Stimulated activated CD8-positive, alpha-beta memory T cell treated with anti-CD3 and anti-CD28 coated beads, Interleukin-12 subunit alpha, Interleukin-12 subunit beta, amount 100 ng/mL, for 24 hours (primary cell): ENCODE data around the gene USP5.

ENCODE experiments used
- DNase-seq: peaks from one replicate; pipeline ENCODE4 v3.0.0-alpha.2; 2020; ENCODE audit errors: extremely low read depth

USP5 gene

GRCh38 chr12:6840330-6840729 is 11.6 kb upstream of the USP5 start:
- DNase-seq, result no peak

GRCh38 chr12:6840761-6841515 is 11.0 kb upstream of the USP5 start, which contains the start of gene GNB3:
Gene GNB3 (plus strand): TSS chr12:6840925. CDS start chr12:6841288, 363 bp downstream.
- no peak for DNase-seq

- no peak for DNase-seq
These were observed 9.9 kb upstream of the USP5 start for GRCh38 chr12:6842075-6842474.

GRCh38 chr12:6843118-6843902 is 8.6 kb upstream of the USP5 start:
- no peak for DNase-seq

GRCh38 chr12:6845395-6845794 is 6.6 kb upstream of the USP5 start:
- no peak for DNase-seq

GRCh38 chr12:6846316-6846869 is 5.6 kb upstream of the USP5 start:
- DNase-seq, result no peak

- DNase-seq, result no peak
These were observed 4.3 kb upstream of the USP5 start for GRCh38 chr12:6847676-6848075.

- DNase-seq, result no peak
These were observed 2.5 kb upstream of the USP5 start for GRCh38 chr12:6849427-6849826.

- DNase-seq, result no peak
These were observed 1.9 kb upstream of the USP5 start for GRCh38 chr12:6849976-6850560.

- DNase-seq, result no peak
These were observed 1.2 kb upstream of the USP5 start for GRCh38 chr12:6850796-6851152.

- DNase-seq, result peak; percentile 79
These were observed 613 bp upstream of the USP5 start, which contains the start of gene CDCA3 for GRCh38 chr12:6851153-6851920. Gene CDCA3 (minus strand): TSS chr12:6851286. CDS start chr12:6850952, 334 bp downstream.

- peak; percentile 53 for DNase-seq
These were observed 853 bp downstream of the USP5 start for GRCh38 chr12:6852651-6853354.

- DNase-seq, result no peak
These were observed 1.7 kb downstream of the USP5 start for GRCh38 chr12:6853626-6854025.

GRCh38 chr12:6854036-6854435 is 2.1 kb downstream of the USP5 start:
- DNase-seq, result no peak

GRCh38 chr12:6855322-6855721 is 3.4 kb downstream of the USP5 start:
- no peak for DNase-seq

- DNase-seq, result no peak
These were observed 6.8 kb downstream of the USP5 start for GRCh38 chr12:6858799-6859198.

GRCh38 chr12:6860116-6860515 is 8.2 kb downstream of the USP5 start:
- no peak for DNase-seq

GRCh38 chr12:6860942-6861341 is 9.0 kb downstream of the USP5 start:
- DNase-seq, result no peak

- DNase-seq, result no peak
These were observed 9.4 kb downstream of the USP5 start for GRCh38 chr12:6861391-6861790.

GRCh38 chr12:6863033-6863432 is 11.1 kb downstream of the USP5 start:
- no peak for DNase-seq
